ENCODE measurements around the gene ATL1. TPM values are rescaled to one million over a fixed set of nuclear protein-coding genes. Genes with fewer than 3 reads are reported as not detected.
A peak's percentile ranks its signal among the peaks of the same experiment; 100 is the strongest.
"Not testable (repeated sequence)": the region's sequence is repeated elsewhere in the genome, so short reads cannot be mapped to it uniquely, and the experiment has no call there.

ATL1 gene
- total RNA-seq, 1 donor from 2014 or later: 1.8 TPM

DNA sequence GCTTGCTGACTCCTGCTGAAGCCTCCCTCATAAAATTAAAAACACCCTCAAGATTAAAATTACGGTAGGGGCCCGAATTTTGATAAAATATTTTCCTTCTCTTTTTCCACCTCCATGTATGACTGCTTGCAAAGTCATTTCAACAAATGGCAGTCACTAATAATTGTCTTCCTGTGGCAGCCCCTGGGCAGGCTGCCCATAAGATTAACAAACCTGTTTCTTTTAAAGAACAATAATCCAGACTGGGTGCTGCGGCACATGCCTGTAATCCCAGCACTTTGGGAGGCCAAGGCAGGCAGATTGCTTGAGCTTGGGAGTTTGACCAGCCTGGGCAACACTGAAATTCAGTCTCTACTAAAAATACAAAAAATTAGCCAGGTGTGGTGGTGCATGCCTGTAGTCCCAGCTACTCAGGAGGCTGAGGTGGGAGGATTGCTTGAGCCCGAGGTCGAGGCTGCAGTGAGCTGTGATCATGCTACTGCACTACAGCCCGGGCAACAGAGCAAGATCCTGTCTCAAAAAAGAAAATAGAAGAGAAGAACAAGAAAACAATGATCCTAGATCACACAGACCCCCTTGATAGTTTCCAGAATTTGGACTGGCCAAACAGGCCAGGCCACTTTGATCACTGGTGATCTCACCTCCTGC is 99.5 kb downstream of the ATL1 start:
- Mint-ChIP-seq H3K4me3 (no peak overlapping the region), H3K4me1 (peaks cover 22% of the 10 kb centered on the region)

DNA sequence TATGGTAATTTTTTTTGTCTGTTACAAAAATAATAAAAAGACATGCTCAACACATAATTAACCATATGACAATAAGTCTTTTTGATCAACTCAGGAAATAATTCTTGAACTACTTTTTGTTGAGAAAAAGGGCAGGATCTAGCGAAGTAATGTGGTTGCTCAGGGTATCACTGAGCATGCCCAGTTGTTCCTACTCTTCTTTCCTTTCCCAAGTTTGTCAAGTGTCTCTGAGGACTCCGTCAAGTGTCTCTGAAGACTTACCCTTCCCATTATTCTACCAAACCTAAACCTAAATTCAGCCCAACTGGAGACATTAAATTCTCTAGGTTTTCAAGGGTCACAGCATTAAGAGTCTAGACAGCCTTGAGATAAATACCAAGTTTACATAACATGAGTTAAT is 104.6 kb downstream of the ATL1 start:
- not testable (repeated sequence) for H3K4me3 Mint-ChIP-seq; H3K9me3 Mint-ChIP-seq; H3K27ac Mint-ChIP-seq; H3K27me3 Mint-ChIP-seq (ENCODE audit: low read depth); DNase-seq (ENCODE audit: low spot score in 2 of 2, unreplicated experiment in 2 of 2)
- H3K4me1 Mint-ChIP-seq: peaks cover 14% of the 10 kb centered on the region
- peaks cover 33% of the 10 kb centered on the region for H3K36me3 Mint-ChIP-seq

More for the DNA sequence above, 99.5 kb downstream of the ATL1 start:
- H3K27me3 Mint-ChIP-seq (ENCODE audit: low read depth): no peaks in the 10 kb centered on the region
- TF ChIP-seq, protein P1, sequence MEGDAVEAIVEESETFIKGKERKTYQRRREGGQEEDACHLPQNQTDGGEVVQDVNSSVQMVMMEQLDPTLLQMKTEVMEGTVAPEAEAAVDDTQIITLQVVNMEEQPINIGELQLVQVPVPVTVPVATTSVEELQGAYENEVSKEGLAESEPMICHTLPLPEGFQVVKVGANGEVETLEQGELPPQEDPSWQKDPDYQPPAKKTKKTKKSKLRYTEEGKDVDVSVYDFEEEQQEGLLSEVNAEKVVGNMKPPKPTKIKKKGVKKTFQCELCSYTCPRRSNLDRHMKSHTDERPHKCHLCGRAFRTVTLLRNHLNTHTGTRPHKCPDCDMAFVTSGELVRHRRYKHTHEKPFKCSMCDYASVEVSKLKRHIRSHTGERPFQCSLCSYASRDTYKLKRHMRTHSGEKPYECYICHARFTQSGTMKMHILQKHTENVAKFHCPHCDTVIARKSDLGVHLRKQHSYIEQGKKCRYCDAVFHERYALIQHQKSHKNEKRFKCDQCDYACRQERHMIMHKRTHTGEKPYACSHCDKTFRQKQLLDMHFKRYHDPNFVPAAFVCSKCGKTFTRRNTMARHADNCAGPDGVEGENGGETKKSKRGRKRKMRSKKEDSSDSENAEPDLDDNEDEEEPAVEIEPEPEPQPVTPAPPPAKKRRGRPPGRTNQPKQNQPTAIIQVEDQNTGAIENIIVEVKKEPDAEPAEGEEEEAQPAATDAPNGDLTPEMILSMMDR (IDR thresholded peaks at IDR 0.05; ENCODE audit: unreplicated experiment): no peak
- H3K9me3 Mint-ChIP-seq: peaks cover 10% of the 10 kb centered on the region
- peaks cover 29% of the 10 kb centered on the region for H3K36me3 Mint-ChIP-seq
- DNase-seq (ENCODE audit: low spot score in 2 of 2, unreplicated experiment in 2 of 2): no peak
- peak overlapping the region; percentile 81 for H3K27ac Mint-ChIP-seq

DNA sequence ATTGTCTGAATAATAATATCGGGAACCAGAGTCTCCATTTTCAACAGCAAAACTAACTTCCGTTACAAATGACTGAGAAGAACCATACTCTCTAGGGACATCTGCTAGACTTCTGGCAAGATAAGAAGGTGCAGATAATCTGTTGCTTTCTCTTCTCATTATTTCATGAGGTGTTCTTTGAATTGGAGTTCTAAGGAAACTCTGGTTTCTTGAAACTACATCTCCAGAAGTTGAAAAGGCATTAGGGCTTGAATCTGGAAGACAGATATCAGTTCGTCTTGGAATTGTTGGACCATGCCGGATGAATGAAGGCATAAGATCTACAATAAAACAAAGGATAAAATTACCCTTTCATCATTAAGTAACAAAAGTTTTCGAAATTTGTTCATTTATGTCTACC is 105.4 kb downstream of the ATL1 start:
- H3K4me3 Mint-ChIP-seq; H3K27ac Mint-ChIP-seq; DNase-seq (ENCODE audit: low spot score in 2 of 2, unreplicated experiment in 2 of 2); H3K27me3 Mint-ChIP-seq (ENCODE audit: low read depth); H3K9me3 Mint-ChIP-seq: not testable (repeated sequence)
- H3K36me3 Mint-ChIP-seq: peaks cover 27% of the 10 kb centered on the region
- H3K4me1 Mint-ChIP-seq: peaks cover 14% of the 10 kb centered on the region

DNA sequence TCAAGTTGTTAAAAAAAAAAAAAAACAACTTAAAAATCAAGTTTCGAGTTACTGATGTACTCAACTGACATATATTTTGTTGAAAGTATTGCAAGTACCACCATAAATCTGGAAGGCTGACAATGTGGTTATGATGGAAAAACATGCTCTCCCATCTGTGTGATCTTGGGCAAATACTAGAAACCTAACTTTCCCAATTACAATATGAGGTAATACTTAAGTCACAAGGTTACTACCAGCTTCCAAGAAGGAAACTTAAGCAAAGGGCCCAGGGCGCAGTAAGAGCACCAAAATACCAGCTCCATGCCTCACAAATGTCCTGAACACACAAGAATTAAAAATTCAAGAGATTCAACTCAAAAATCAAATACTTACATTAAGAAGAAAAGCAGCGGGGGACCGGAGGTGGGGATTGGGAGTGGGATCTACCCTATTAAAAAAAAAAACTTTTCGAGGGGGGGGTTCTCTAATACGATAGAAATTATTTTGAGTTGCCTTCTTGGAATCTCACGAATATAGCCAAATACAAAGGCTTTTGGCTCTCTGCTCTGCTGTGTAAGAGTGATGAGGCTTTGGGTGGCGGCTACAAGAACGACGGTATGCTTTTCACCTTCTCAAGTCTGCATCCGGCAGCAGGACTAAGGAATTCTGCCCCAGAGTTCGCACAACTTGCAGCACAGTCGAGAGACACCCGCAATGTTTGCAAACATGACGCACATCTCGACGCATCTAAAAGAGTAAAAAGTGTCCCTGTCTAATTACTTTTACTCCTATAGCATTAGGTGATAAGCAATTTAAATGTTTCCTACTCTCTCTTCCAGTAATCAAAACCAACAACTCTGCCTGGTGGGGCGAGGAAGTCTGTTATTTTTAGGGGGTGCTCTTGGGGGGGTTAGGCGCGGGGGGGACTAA is 107.1 kb downstream of the ATL1 start:
- H3K27ac Mint-ChIP-seq: peak overlapping the region; percentile 96
- H3K36me3 Mint-ChIP-seq: peaks cover 12% of the 10 kb centered on the region
- H3K9me3 Mint-ChIP-seq: no peaks in the 10 kb centered on the region
- H3K4me3 Mint-ChIP-seq: no peak overlapping the region
- H3K27me3 Mint-ChIP-seq (ENCODE audit: low read depth): no peaks in the 10 kb centered on the region
- peak in 1 of 2 experiments; percentile 47 for DNase-seq (ENCODE audit: low spot score in 2 of 2, unreplicated experiment in 2 of 2)
- TF ChIP-seq, protein P1 (IDR thresholded peaks at IDR 0.05; ENCODE audit: unreplicated experiment): no peak
- H3K4me1 Mint-ChIP-seq: peaks cover 14% of the 10 kb centered on the region

DNA sequence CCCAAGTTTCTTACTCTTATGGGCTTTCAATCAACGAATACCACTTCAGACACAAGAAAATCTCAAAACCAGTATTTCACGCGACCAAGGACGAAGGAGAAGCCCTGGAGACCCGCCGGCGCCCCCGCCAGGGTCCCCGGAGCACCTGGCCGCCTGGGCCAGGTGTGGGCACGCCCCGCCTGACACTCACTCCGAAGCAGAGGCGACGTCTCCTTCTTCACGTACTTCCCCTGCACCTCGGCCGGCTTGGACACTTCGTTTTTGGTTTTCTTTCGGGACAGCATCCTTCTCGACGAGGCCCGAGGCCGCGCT is 107.7 kb downstream of the ATL1 start:
- H3K27me3 Mint-ChIP-seq (ENCODE audit: low read depth): no peaks in the 10 kb centered on the region
- peaks cover 14% of the 10 kb centered on the region for H3K4me1 Mint-ChIP-seq
- TF ChIP-seq, protein P1 (IDR thresholded peaks at IDR 0.05; ENCODE audit: unreplicated experiment): no peak
- no peaks in the 10 kb centered on the region for H3K9me3 Mint-ChIP-seq
- H3K36me3 Mint-ChIP-seq: peaks cover 12% of the 10 kb centered on the region
- DNase-seq (ENCODE audit: low spot score in 2 of 2, unreplicated experiment in 2 of 2): no peak
- peak overlapping the region; percentile 96 for H3K27ac Mint-ChIP-seq
- no peak overlapping the region for H3K4me3 Mint-ChIP-seq

DNA sequence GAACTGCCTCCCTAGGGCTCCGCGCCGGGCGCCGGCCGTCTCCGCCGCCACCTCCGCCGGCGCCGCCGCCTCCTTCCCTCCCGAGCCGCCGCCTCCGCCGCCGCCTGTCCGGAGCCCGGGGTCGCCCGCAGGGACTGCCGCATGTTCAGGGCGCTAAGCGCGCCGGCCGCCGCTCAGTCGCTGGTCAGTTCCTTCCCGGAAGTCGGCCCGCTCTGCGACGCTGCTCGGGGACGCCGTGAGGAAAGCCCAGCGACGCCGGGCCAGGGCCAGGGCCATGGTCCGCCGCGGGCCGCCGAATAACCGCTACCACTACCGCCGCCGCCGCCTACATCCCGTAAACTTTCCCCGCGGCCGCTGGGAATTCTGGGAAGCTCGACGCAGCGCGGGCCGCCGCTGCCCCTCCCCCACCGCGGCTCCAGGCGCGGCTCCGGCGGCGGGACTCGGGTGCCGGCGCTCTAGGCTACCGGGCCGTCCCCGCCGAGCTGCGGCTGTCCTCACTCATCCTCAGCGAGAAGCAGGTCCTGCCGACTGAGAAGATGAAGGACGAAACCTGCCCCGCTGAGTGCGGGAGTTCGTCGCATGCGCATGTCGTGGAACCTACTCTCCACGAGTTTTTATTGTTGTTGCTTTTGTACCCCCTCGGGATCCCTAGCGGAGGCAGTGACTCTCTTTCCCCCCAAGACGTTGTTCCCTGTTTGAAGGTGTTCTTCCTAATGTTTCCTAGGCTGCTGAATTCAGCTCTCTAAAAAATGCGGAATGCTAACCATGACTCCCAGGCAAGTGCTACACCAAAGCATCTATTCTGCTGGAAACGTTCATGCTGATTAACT is 108.3 kb downstream of the ATL1 start, which contains the start of gene SAV1:
Gene SAV1, minus strand, starts transcription at position 311 of the 830 bp plus-strand sequence. CDS start 339 bp downstream, outside the sequence.
- DNase-seq (ENCODE audit: low spot score in 2 of 2, unreplicated experiment in 2 of 2): peak; percentile 54 to 81
- Mint-ChIP-seq H3K4me1 (peaks cover 14% of the 10 kb centered on the region), H3K36me3 (peaks cover 9% of the 10 kb centered on the region), H3K4me3 (no peak within 1 kb of the TSS), H3K27me3 (ENCODE audit: low read depth) (no peaks in the 10 kb centered on the region), H3K9me3 (no peaks in the 10 kb centered on the region), H3K27ac (peak within 1 kb of the TSS; percentile 96)
- TF ChIP-seq, protein P1 (IDR thresholded peaks at IDR 0.05; ENCODE audit: unreplicated experiment): no peak
